ENCODE data around the gene CBR1. TPM values are rescaled to one million over a fixed set of nuclear protein-coding genes. Genes with fewer than 3 reads are reported as not detected.

The CBR1 gene
- total and polyA plus RNA-seq, 2 donors (not counting 1 experiment from before 2014, with no cell fraction given): 12.4 to 14.4 TPM

DNA sequence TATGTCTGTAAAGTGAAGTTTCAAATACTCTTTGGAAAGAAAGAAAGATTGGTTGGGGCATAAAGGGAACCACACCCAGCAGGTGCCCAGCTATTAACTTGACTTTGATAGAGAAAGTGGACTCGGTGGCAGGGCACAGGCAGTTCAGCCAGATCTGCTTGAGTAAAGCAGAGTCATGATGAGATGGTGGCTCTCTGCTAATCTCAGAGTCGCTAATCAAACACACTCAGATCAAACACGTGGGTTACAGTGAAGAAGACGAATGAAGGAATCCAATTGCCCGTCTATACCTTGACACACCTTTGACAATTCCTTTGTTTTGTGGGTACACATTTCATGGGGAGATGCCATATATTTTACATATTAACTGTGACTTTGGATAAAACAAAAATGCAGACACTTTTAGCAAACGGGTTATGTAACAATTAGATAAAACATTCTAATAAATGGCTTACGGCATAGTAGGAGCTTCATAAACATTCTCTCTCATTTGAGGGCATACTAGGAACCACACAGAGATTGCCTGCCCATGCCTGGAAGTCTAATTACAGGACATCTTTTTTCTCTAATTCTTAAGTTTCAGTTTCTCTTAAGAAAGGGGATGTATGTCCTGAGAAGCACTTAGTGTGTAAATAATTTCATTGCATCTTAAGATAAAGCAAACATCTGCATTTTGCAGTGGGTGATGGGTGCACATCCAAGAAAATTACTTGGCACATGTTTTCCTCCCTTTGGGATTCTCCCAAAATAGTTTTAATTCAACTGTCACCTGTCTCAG lies 7.2 kb downstream of the CBR1 start:
- DNase-seq: peak; percentile 33
- Histone ChIP-seq H3K9ac (ENCODE audit: low read length) (no peak overlapping the region), H3K4me1 (ENCODE audit: control insufficient read depth in 2 of 2, insufficient read depth in 2 of 2, low read length in 2 of 2) (peaks cover 26 to 29% of the 10 kb centered on the region in 2 donors), H3K27ac (ENCODE audit: low read length in 2 of 2) (peak overlapping the region; percentile 16 to 54), H3K27me3 (replicated peaks in 1 of 4; ENCODE audit: control extremely low read depth in 1 of 4, control insufficient read depth in 3 of 4, insufficient read depth in 4 of 4, low read length in 3 of 4) (no peaks in the 10 kb centered on the region), H3K9me3 (ENCODE audit: control extremely low read depth in 1 of 3, control insufficient read depth in 2 of 3, insufficient read depth in 1 of 3, low read length in 2 of 3) (peaks cover 0 to 3% (median 0%) of the 10 kb centered on the region in 3 donors), H3K79me2 (ENCODE audit: control insufficient read depth, insufficient read depth, low read length) (no peaks in the 10 kb centered on the region), H4K20me1 (ENCODE audit: control insufficient read depth, insufficient read depth, low read length, poor library complexity, severe bottlenecking) (no peaks in the 10 kb centered on the region), H2AFZ (ENCODE audit: insufficient read depth, low read depth, low read length, poor library complexity, severe bottlenecking) (peak overlapping the region; percentile 46), H3K36me3 (replicated peaks in 1 of 2; ENCODE audit: control extremely low read depth in 1 of 2, control insufficient read depth in 1 of 2, extremely low read depth in 1 of 2, insufficient read depth in 2 of 2, low read length in 1 of 2) (peaks cover 0 to 8% of the 10 kb centered on the region in 2 experiments), H3K4me2 (replicated peaks; ENCODE audit: low read depth, low read length, poor library complexity, severe bottlenecking) (peak overlapping the region; percentile 46), H3K4me3 (ENCODE audit: control extremely low read depth in 1 of 5, extremely low read depth in 1 of 5, insufficient read depth in 1 of 5, low read depth in 2 of 5, low read length in 4 of 5) (no peak overlapping the region)
- peak; percentile 59 for ATAC-seq (ENCODE audit: low read depth)
- Mint-ChIP-seq H3K4me1 (peaks cover 44% of the 10 kb centered on the region), H3K4me3 (peak overlapping the region; percentile 3), H3K27ac (peak overlapping the region; percentile 33), H3K9me3 (ENCODE audit: insufficient read depth) (no peaks in the 10 kb centered on the region), H3K27me3 (no peaks in the 10 kb centered on the region)
- intact Hi-C loops (cut with micrococcal nuclease): loop anchor here (1.0 to 5.0 kb wide), 3 partner anchors 8 to 145 kb away; partner anchors contain the start of gene SETD4
- no peak for TF ChIP-seq EZH2 (IDR thresholded peaks at IDR 0.05; ENCODE audit: borderline replicate concordance, insufficient read depth, low read depth, low read length, poor library complexity, severe bottlenecking)
- TF ChIP-seq, protein P1, sequence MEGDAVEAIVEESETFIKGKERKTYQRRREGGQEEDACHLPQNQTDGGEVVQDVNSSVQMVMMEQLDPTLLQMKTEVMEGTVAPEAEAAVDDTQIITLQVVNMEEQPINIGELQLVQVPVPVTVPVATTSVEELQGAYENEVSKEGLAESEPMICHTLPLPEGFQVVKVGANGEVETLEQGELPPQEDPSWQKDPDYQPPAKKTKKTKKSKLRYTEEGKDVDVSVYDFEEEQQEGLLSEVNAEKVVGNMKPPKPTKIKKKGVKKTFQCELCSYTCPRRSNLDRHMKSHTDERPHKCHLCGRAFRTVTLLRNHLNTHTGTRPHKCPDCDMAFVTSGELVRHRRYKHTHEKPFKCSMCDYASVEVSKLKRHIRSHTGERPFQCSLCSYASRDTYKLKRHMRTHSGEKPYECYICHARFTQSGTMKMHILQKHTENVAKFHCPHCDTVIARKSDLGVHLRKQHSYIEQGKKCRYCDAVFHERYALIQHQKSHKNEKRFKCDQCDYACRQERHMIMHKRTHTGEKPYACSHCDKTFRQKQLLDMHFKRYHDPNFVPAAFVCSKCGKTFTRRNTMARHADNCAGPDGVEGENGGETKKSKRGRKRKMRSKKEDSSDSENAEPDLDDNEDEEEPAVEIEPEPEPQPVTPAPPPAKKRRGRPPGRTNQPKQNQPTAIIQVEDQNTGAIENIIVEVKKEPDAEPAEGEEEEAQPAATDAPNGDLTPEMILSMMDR (IDR thresholded peaks at IDR 0.05): no peak
- ChIA-PET POLR2A (interaction anchor here (1.6 kb wide), 1 partner anchor 17 kb away, joined by 5 read pairs; the partner anchor contains the start of gene SETD4), CTCF (interaction anchor here (0.6 to 1.0 kb wide), 5 partner anchors 11 to 47 kb away, joined by 3 read pairs; partner anchors contain the start of gene SETD4)
- WGBS (ENCODE audit: insufficient coverage): no CpG with 5 or more reads among the region's 7 CpGs

DNA sequence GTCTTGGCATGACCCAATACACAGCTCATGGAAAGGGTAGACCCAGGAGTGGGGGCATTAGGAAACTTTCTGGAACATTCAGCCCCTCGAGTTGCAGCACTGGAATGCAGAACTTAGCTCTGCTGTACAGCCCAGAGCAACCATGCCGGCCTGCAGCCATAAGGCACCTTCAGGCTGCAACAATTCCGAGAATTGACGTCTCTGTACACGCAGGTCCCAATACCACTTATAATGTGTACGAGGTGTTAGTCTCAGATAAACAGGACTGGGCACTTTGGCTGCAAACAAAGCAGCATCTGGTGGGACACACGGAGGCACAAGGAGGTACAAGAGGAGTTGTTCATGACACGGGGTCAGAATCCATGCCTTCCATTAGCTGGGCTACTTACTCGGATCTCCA lies 7.9 kb downstream of the CBR1 start:
- Histone ChIP-seq H3K79me2 (ENCODE audit: control insufficient read depth, insufficient read depth, low read length) (no peaks in the 10 kb centered on the region), H3K9me3 (ENCODE audit: control extremely low read depth in 1 of 3, control insufficient read depth in 2 of 3, insufficient read depth in 1 of 3, low read length in 2 of 3) (peaks cover 0 to 3% (median 0%) of the 10 kb centered on the region in 3 donors), H4K20me1 (ENCODE audit: control insufficient read depth, insufficient read depth, low read length, poor library complexity, severe bottlenecking) (no peaks in the 10 kb centered on the region), H3K4me2 (replicated peaks; ENCODE audit: low read depth, low read length, poor library complexity, severe bottlenecking) (peak overlapping the region; percentile 46), H3K9ac (ENCODE audit: low read length) (no peak overlapping the region), H3K4me3 (ENCODE audit: control extremely low read depth in 1 of 5, extremely low read depth in 1 of 5, insufficient read depth in 1 of 5, low read depth in 2 of 5, low read length in 4 of 5) (no peak overlapping the region), H3K36me3 (replicated peaks in 1 of 2; ENCODE audit: control extremely low read depth in 1 of 2, control insufficient read depth in 1 of 2, extremely low read depth in 1 of 2, insufficient read depth in 2 of 2, low read length in 1 of 2) (peaks cover 0 to under 1% of the 10 kb centered on the region in 2 experiments), H3K27me3 (replicated peaks in 1 of 4; ENCODE audit: control extremely low read depth in 1 of 4, control insufficient read depth in 3 of 4, insufficient read depth in 4 of 4, low read length in 3 of 4) (no peaks in the 10 kb centered on the region), H3K27ac (ENCODE audit: low read length in 2 of 2) (no peak overlapping the region), H2AFZ (ENCODE audit: insufficient read depth, low read depth, low read length, poor library complexity, severe bottlenecking) (peak overlapping the region; percentile 46), H3K4me1 (ENCODE audit: control insufficient read depth in 2 of 2, insufficient read depth in 2 of 2, low read length in 2 of 2) (peaks cover 26 to 29% of the 10 kb centered on the region in 2 donors)
- ChIA-PET CTCF (interaction anchor here (0.6 to 1.7 kb wide), 2 partner anchors 35 to 50 kb away, joined by 3 to 6 read pairs; no protein-coding TSS in a partner anchor), POLR2A (interaction anchor here (1.6 kb wide), 1 partner anchor 18 kb away, joined by 5 read pairs; the partner anchor contains the start of gene SETD4)
- Mint-ChIP-seq H3K27ac (peak overlapping the region; percentile 33), H3K4me1 (peaks cover 41% of the 10 kb centered on the region), H3K4me3 (peak overlapping the region; percentile 16), H3K27me3 (no peaks in the 10 kb centered on the region), H3K9me3 (ENCODE audit: insufficient read depth) (no peaks in the 10 kb centered on the region)
- 80% methylated on average over 6 of the region's 9 CpGs for WGBS (ENCODE audit: insufficient coverage)
- DNase-seq (no peak), ATAC-seq (ENCODE audit: low read depth) (no peak)
- intact Hi-C loops (cut with micrococcal nuclease): loop anchor here (1.0 to 5.0 kb wide), 3 partner anchors 8 to 145 kb away; partner anchors contain the start of gene SETD4
- TF ChIP-seq EZH2 (IDR thresholded peaks at IDR 0.05; ENCODE audit: borderline replicate concordance, insufficient read depth, low read depth, low read length, poor library complexity, severe bottlenecking): no peak
- TF ChIP-seq, protein P1 (IDR thresholded peaks at IDR 0.05): no peak

All from B cell (primary cell).